Activated naive CD4-positive, alpha-beta T cell treated with anti-CD3 and anti-CD28 coated beads, Interleukin-2, amount 50 U/mL, for 24 hours (primary cell): ENCODE results near the gene FAM234B.

Experiments
- H3K27ac Mint-ChIP-seq: one replicate; pipeline ENCODE4 v1.8.0; 2021; ENCODE audit warnings: mild to moderate bottlenecking, mixed read lengths
- H3K27me3 Mint-ChIP-seq: one replicate; pipeline ENCODE4 v1.8.0; 2021; ENCODE audit warnings: mixed read lengths
- H3K36me3 Mint-ChIP-seq: one replicate; pipeline ENCODE4 v1.8.0; 2021; ENCODE audit warnings: mixed read lengths
- H3K4me1 Mint-ChIP-seq: one replicate; pipeline ENCODE4 v1.8.0; 2021; ENCODE audit warnings: mixed read lengths
- H3K4me3 Mint-ChIP-seq: one replicate; pipeline ENCODE4 v1.8.0; 2021; ENCODE audit warnings: mild to moderate bottlenecking, mixed read lengths
- H3K9me3 Mint-ChIP-seq: one replicate; pipeline ENCODE4 v1.8.0; 2021; ENCODE audit warnings: mixed read lengths

The FAM234B gene

DNA sequence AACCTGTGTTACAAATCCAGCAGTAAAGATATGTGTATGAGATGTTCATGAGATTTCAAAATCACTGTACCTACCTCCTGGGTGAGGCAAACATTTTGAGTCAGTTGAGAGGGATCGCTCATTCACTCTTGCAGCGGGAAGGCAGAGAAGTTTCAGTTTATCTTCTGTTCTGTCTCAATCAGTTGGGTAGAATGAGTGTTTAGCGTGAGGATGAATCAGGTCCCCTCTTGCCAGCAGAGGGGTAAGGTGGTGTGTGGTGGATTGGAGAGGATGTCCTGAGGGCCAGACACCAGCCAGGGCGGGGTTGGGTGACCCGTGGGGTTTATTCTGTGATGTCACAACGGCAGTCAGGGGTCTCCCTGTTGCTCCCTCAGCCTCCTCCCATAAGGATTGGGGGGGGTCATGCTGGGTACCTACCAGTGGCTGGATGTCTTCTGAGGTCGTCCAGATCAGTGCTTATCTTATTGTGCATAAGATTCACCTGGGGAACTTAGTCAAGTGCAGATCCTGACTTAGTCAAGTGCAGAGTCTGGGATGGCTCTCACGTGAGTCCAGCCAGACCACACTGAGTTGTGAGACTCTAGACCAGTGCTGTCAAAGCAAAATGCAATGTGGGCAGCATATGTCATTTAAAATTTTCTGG is 59.3 kb downstream of the FAM234B start, which contains the start of gene GSG1:
GSG1 (minus strand) TSS at position 277 of the 643 bp plus-strand sequence; CDS start at position 122, 155 bp downstream.
- H3K9me3 Mint-ChIP-seq, result no peaks in the 10 kb centered on the region

DNA sequence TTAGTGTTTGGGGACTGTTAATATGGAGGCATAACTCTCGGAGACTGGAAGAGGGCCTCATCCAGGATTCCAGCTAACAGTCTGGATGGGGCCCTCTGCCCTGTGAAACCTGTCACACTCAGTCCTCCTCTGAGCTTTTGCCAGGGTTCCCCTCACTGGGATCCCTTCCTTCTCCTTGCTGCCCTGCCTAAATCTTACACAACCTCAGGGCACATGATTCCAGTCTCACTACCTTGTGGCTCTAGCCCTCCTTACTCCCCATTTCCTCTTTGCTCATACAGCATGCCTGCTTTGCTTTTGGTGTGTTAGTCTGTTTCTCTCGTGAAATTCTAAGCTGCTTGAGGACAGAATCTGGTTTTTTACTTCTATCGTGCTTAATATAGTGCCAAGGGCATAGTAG is 60.2 kb downstream of the FAM234B start:
- Mint-ChIP-seq H3K9me3 (no peaks in the 10 kb centered on the region), H3K4me3 (no peak overlapping the region), H3K27me3 (no peaks in the 10 kb centered on the region), H3K4me1 (peaks cover 37% of the 10 kb centered on the region), H3K27ac (peak overlapping the region; percentile 48), H3K36me3 (no peaks in the 10 kb centered on the region)

More for the DNA sequence above, 59.3 kb downstream of the FAM234B start, which contains the start of gene GSG1:
- no peaks in the 10 kb centered on the region for H3K27me3 Mint-ChIP-seq
- H3K27ac Mint-ChIP-seq, result peak within 1 kb of the TSS; percentile 48
- H3K4me3 Mint-ChIP-seq, result peak within 1 kb of the TSS; percentile 84
- no peaks in the 10 kb centered on the region for H3K36me3 Mint-ChIP-seq
- H3K4me1 Mint-ChIP-seq, result peaks cover 46% of the 10 kb centered on the region

DNA sequence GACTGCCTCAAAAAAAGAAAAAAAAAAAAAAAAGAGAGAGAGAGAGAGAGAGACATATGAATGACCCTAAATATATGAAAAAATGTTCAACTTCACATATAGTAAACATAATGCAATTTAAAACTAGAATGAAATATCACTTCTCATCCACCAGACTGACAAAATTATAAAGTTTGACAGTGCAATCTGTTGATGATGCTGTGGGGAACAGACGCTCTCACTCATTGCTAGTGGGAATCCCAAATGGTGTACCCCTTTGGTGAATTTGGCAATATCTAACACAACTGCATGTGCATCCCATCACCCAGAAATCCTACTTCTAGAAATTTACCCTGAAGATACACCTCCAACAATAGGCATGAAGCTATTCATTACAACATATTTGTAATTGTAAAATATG is 61.6 kb downstream of the FAM234B start:
- H3K27me3 Mint-ChIP-seq, result no peaks in the 10 kb centered on the region
- no peak overlapping the region for H3K4me3 Mint-ChIP-seq
- peaks cover 23% of the 10 kb centered on the region for H3K4me1 Mint-ChIP-seq
- H3K9me3 Mint-ChIP-seq, result no peaks in the 10 kb centered on the region
- H3K36me3 Mint-ChIP-seq, result no peaks in the 10 kb centered on the region
- H3K27ac Mint-ChIP-seq, result no peak overlapping the region

DNA sequence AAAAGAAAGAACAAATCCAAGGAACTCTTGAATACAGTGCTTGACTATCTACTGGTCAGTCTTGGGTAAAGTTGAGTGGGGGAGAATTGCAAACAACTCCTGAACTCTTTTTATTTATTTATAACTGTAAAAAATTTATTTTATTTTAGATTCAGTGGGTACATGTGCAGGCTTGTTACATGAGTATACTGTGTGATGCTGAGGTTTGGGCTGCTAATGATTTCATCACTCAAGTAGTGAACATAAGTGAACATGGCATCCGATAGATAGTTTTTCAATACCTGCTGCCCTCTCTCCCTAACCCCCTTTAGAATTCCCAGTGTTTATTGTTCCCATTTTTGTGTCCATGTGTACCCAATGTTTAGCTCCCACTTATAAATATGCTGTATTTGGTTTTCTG is 62.5 kb downstream of the FAM234B start:
- Mint-ChIP-seq H3K9me3 (no peaks in the 10 kb centered on the region), H3K4me3 (no peak overlapping the region), H3K27me3 (no peaks in the 10 kb centered on the region), H3K4me1 (peaks cover 19% of the 10 kb centered on the region), H3K27ac (no peak overlapping the region), H3K36me3 (no peaks in the 10 kb centered on the region)

DNA sequence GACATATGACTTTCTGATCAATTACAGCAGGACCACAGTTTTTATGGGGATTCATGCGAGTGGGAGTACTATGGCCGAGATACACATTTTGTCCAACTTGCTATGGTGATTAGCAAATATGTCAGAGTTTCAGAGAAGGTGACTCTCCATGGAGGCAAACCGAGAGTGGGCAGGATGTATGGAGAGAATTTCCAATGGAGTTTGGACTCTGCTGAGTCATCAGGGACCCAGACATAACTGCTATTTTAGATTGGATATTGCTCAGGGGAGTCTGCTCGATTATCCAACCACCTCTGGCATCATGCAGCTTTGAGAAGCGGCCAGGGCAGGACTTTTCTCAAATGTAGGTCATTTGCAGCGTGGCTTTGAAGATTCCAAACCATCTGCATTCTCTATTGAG is 68.8 kb downstream of the FAM234B start:
- Mint-ChIP-seq H3K27ac (no peak overlapping the region), H3K9me3 (no peaks in the 10 kb centered on the region)

DNA sequence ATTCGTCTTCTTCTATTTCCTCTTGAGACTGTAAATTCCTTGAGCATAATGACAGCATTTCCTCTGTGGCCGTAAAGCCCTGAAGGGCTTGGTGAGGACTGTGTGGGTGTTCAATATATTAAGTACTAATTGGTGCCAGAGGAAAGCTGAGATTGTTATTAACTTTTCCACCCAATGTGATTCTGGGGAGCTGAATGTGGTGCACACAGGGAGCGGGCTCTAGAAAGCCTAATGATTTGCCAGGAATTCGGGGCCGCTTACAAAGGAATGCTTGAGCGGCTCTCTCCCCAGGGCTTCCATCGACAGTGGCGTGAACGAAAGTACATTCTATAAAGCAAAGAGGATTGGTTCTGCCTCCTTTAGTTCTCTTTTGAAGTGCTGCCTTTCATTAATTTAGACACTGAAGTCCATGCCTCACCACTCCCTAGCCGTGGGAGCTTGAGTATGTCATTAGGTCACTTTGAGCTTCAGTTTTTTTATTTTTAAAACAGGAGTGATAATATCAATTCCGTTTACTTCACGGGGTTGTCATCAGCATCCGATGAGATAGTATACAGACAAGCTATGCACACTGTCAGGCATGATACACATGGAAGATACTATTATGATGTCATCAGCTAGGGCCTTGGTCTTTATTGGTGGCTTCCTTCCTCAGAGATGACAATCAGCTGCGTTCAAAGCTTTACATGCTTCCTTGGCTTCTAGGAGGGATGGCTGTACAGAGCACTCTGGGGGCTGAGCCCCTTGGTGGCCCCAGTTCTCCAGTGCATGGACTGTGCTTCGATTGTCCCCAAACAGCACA is 70.3 kb downstream of the FAM234B start:
- Mint-ChIP-seq H3K27ac (no peak overlapping the region), H3K36me3 (no peaks in the 10 kb centered on the region), H3K4me3 (no peak overlapping the region), H3K4me1 (no peaks in the 10 kb centered on the region), H3K9me3 (no peaks in the 10 kb centered on the region), H3K27me3 (no peaks in the 10 kb centered on the region)

More for the DNA sequence above, 68.8 kb downstream of the FAM234B start:
- Mint-ChIP-seq H3K4me1 (no peaks in the 10 kb centered on the region), H3K4me3 (no peak overlapping the region), H3K36me3 (no peaks in the 10 kb centered on the region), H3K27me3 (no peaks in the 10 kb centered on the region)

DNA sequence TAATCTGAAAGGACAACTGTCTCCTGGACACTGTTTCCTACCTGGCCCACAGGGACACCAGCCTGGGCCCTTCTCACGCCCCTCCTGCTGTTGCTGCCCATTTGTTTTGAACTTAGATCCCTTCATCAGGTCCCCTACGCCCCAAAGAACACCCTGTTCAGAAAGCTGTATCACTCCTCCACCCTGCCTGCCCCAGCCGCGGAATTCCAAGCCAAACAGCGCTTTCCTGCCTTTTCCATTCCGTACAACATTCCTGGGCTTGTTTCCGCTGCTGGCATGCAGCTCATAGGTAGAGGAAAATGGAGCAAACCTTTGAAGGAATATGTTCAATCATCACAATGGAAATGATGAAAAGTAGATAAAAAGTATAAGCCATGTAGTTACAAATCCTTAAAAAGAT is 72.1 kb downstream of the FAM234B start:
- H3K4me3 Mint-ChIP-seq, result no peak overlapping the region
- H3K27me3 Mint-ChIP-seq, result no peaks in the 10 kb centered on the region
- H3K36me3 Mint-ChIP-seq, result no peaks in the 10 kb centered on the region
- H3K4me1 Mint-ChIP-seq, result no peaks in the 10 kb centered on the region
- H3K27ac Mint-ChIP-seq, result no peak overlapping the region
- H3K9me3 Mint-ChIP-seq, result no peaks in the 10 kb centered on the region

DNA sequence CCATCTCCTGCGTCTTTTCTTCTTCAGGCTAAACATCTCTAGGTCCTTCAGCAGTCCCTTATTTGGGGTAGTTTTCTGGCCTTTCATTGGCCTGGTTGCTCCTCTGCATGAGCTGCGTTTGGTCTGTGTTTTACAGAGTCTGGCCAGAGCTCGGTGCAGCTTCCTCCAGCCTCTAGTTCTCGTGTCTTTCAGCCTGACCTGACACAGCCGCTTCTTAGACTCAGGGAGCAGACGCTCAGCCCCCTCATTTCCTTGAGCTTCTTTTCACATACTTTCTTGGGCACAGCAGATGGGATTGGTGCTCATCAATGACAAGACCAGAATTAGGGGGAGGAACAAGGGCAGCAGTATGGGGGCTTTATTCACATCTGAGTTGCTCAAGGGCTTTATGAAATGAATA is 72.8 kb downstream of the FAM234B start:
- H3K9me3 Mint-ChIP-seq, result no peaks in the 10 kb centered on the region
- no peaks in the 10 kb centered on the region for H3K27me3 Mint-ChIP-seq
- H3K4me3 Mint-ChIP-seq, result no peak overlapping the region
- no peaks in the 10 kb centered on the region for H3K36me3 Mint-ChIP-seq
- H3K4me1 Mint-ChIP-seq, result no peaks in the 10 kb centered on the region
- H3K27ac Mint-ChIP-seq, result no peak overlapping the region

DNA sequence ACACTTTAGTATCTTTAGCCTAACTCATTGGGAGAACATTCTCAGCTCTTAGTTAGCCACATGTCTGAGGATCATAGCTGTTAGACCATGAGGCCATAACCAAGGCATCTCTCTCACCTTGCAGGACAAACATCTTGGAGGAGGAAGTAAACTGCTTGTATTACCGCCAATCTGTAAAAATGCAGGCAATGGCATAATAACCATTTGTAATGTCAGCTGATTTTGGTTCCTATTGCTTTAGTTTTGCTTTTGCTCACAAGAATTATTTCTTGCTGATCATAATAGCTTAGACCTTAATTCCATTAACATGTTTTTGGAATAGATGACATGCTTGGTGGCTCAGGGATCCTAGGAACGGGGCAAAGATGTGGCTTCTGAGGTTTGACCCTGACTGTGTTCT is 75.6 kb downstream of the FAM234B start:
- Mint-ChIP-seq H3K4me1 (no peaks in the 10 kb centered on the region), H3K4me3 (no peak overlapping the region), H3K9me3 (no peaks in the 10 kb centered on the region), H3K27me3 (no peaks in the 10 kb centered on the region), H3K36me3 (no peaks in the 10 kb centered on the region), H3K27ac (no peak overlapping the region)

DNA sequence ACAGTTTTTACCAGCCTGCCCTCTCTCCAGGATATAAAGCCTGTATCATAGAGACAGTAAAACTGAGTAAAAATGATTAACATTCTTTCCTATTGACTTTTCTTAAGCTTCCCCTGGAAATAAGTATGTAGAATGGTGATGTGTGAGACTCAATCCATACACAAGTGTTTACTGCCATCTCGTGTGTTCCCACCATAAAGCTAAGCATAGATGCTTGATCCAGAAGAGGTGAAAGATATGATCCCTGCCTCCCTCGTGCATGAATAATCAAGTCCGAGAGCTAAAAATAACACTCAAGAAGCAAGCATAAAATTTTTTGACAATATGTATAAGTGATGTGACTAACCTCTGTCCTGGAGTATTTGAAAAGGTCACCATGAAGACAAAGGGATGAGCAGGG is 76.2 kb downstream of the FAM234B start:
- Mint-ChIP-seq H3K4me1 (no peaks in the 10 kb centered on the region), H3K27ac (no peak overlapping the region), H3K36me3 (no peaks in the 10 kb centered on the region), H3K4me3 (no peak overlapping the region), H3K27me3 (no peaks in the 10 kb centered on the region), H3K9me3 (no peaks in the 10 kb centered on the region)

DNA sequence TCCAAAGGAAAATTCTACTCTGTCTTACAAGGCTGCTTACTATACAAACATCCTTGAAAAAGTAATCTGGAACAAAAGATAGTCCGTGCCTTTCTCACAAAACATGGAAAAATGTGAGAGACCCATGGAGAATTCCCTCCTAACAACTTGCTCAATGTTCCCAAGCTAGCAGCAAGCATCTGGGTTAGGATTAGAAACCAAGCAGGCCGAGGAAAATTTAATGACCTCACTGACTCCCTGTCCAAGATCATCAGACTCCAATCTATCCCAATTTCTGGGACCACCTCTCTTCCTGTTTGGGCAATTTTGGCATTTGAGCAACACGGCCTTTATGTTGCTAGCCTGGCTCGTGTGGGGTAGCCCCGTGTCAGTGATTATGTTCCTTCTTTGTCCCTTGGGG is 77.4 kb downstream of the FAM234B start:
- Mint-ChIP-seq H3K9me3 (no peaks in the 10 kb centered on the region), H3K27me3 (no peaks in the 10 kb centered on the region), H3K4me1 (no peaks in the 10 kb centered on the region), H3K36me3 (no peaks in the 10 kb centered on the region), H3K27ac (no peak overlapping the region), H3K4me3 (no peak overlapping the region)

DNA sequence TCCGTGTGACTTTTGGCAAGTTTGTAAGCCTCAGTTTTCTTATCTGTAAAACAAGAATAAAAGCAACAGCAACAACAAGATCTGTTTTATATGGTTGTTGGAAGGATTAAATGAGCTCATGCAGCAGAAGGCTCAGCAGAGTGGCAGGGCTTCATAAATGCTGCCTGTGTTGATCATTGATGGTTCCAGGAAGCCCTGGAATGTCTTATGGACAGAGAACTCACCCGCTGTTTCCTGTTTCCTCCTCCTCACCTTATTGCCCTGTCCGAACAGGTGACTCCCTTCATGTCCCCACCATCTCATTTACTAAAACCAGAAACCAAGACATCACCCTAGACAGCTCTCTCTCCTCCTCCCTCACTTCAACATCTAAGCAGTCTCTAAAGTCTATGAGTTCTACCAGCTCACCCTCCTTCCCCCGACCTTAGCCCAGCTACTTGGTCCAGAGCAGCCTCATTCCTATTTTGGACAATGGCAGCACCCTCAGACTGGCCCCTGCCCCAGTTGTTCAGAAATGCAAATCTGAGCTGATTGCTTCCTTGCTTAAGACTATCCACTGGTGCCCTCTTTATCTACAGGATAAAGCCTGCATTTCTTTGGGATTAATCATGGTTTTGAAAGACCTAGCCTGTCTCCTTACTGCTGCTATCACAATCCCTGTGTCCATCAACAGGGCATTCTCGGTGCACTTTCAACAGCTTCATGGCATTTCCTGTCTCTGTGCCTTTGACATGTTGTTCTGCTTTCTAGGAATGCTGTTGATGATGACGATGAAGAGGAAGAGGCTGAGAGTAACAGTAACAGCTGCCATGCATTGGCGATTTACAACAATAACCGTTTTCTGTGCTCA is 80.7 kb downstream of the FAM234B start:
- Mint-ChIP-seq H3K27ac (no peak overlapping the region), H3K36me3 (no peaks in the 10 kb centered on the region), H3K4me3 (no peak overlapping the region), H3K4me1 (no peaks in the 10 kb centered on the region), H3K27me3 (no peaks in the 10 kb centered on the region), H3K9me3 (no peaks in the 10 kb centered on the region)

DNA sequence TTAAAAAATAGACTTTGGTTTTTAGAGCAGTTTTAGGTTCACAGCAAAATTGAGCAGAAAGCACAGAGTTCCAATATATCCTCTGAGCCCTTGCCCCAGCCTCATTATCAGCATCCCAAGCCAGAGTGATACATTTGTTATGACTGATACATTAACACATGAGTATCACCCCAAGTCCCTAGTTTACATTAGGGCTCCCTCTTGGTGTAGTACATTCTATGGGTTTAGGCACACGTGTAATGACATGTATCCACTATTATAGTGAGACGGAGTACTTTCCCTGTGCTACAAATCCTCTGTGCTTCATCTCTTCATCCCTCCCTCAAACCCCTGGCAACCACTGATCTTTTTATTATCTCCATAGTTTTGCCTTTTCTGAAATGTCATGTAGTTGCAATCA is 81.8 kb downstream of the FAM234B start:
- no peak overlapping the region for H3K4me3 Mint-ChIP-seq
- no peak overlapping the region for H3K27ac Mint-ChIP-seq
- no peaks in the 10 kb centered on the region for H3K36me3 Mint-ChIP-seq
- H3K4me1 Mint-ChIP-seq, result no peaks in the 10 kb centered on the region
- no peaks in the 10 kb centered on the region for H3K27me3 Mint-ChIP-seq
- no peaks in the 10 kb centered on the region for H3K9me3 Mint-ChIP-seq

DNA sequence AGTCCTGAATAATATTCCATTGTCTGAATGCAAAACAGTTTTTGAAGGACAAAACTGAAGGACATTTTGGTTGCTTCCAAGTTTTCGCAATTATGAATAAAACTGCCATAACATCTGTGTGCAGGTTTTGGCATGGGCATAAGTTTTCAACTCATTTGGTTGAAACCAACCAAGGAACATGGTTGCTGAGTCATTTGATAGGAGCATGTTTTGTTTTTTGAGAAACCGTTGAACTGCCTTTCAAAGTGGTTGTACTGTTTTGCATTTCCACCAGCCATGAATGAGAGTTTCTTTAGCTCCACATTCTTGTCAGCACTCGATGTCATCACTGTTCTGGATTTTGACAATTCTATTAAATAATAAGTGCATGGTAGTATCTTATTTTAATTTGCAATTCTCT is 82.3 kb downstream of the FAM234B start:
- Mint-ChIP-seq H3K9me3 (no peaks in the 10 kb centered on the region), H3K4me1 (no peaks in the 10 kb centered on the region), H3K36me3 (no peaks in the 10 kb centered on the region), H3K4me3 (no peak overlapping the region), H3K27ac (no peak overlapping the region), H3K27me3 (no peaks in the 10 kb centered on the region)

DNA sequence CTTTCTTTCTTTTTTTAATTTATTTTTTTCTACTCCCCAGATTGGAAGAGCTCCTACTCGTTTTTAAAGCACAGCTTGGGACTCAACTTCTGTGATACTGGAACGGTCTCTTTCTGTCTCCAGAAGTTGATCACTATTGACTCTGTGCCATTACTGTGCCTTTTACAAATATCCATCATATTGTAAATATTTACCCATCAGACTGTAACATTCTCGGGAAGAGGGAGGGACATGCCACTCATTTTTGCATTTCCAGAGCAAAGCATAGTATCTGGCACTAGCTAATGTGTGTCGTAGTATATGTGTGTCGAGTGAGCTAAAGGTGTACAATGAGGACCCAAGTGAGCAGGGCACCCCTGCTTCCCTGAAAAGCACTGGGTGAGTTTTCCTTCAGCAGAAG is 83.3 kb downstream of the FAM234B start:
- Mint-ChIP-seq H3K36me3 (no peaks in the 10 kb centered on the region), H3K9me3 (no peaks in the 10 kb centered on the region), H3K27me3 (no peaks in the 10 kb centered on the region), H3K27ac (no peak overlapping the region), H3K4me3 (no peak overlapping the region), H3K4me1 (no peaks in the 10 kb centered on the region)
